Upper lobe of left lung (tissue), 4 donors: ENCODE data around the gene MTG2.

Experiments
- EP300 ChIP-seq, 4 donors: sonication (generic); formaldehyde crosslinking; IDR thresholded peaks; one replicate each; pipeline ENCODE4 v1.5.1; 2017; ENCODE audit warnings: antibody characterized with exemption in 4 of 4, control low read depth in 2 of 4
- POLR2A ChIP-seq, 4 donors: fragments of 450-650 bp; IDR thresholded peaks; one replicate each; pipeline ENCODE4 v1.5.1; 2016 to 2017; ENCODE audit warnings: antibody characterized with exemption in 4 of 4, mild to moderate bottlenecking in 2 of 4

DNA sequence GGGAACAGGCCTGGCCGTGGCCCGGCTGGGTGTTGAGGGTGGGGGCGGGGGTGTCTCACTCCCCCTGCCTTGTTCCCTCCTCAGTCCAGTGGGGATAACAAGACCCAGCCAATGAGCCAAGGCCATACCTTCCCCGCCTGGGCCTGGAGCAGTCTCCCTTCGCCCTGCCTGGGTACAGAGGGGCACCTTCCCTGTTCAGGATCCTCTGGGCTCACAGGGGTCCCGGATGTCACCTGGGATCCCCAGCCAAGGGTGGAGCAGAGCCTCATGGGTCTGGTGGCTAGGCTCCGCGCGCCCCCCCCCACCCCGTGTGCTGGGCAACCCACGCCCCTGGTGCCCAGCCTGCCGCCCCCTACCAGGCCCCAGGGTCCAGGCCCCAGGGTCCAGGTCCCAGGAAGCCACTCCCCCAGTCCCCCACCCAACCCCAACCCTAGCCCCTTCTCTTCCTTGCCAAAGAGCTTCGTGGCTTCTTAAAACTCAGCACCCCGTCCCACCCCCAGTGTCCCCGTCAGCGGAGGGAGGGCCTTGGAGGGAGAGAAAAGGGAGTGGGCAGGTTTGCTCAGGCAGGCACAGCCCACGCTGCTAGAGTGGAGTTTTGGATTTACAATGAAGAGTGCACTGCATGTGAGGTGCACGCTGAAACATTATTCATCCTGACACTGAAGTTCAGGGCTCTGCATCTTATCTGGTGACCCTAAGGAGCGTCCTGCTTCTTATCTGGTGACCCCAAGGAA is 25.4 kb downstream of the MTG2 start:
- TF ChIP-seq POLR2A (IDR thresholded peaks at IDR 0.05), result no peak
- no peak for TF ChIP-seq EP300 (IDR thresholded peaks at IDR 0.05)
